Hepatocyte (in vitro differentiated cells): Measurements from ENCODE around the gene APLN.

Experiments used
- EZH2 ChIP-seq: fragments of 200-600 bp; sonication (generic); IDR thresholded peaks from 2 replicates; pipeline ENCODE4 v1.6.1; 2016; ENCODE audit warnings: antibody characterized with exemption, mild to moderate bottlenecking, borderline replicate concordance
- EZH2phosphoT487 ChIP-seq: fragments of 200-600 bp; sonication (generic); IDR thresholded peaks from one replicate; pipeline ENCODE4 v1.6.1; 2018; ENCODE audit warnings: antibody characterized with exemption, mild to moderate bottlenecking, low read depth, moderate library complexity; ENCODE audit not compliant: unreplicated experiment, severe bottlenecking
- TF ChIP-seq, protein P1 (sequence below): fragments of 200-600 bp; sonication (generic); IDR thresholded peaks from 2 replicates; pipeline ENCODE4 v1.5.1; 2016; ENCODE audit warnings: antibody characterized with exemption, mild to moderate bottlenecking; ENCODE audit not compliant: poor library complexity

DNA sequence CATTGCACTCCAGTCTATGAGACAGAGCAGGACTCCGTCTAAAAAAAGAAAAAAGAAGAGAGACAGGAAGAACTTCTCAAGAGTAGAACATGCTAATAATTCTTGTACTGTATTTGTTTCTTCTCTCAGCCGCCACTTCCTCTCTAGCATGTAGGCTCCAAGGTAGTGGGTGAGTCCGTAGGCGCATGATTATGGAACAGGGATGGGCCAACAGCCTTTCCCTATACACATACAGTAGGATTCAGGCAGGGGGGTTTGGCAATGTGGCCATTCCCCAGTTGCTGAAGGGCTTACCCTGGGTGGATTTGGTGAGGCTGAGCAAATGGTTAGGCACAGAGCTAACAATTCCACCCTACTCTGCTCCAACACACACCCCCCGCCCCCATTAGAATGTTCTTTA lies 35.0 kb upstream of the APLN start:
- TF ChIP-seq, protein P1, sequence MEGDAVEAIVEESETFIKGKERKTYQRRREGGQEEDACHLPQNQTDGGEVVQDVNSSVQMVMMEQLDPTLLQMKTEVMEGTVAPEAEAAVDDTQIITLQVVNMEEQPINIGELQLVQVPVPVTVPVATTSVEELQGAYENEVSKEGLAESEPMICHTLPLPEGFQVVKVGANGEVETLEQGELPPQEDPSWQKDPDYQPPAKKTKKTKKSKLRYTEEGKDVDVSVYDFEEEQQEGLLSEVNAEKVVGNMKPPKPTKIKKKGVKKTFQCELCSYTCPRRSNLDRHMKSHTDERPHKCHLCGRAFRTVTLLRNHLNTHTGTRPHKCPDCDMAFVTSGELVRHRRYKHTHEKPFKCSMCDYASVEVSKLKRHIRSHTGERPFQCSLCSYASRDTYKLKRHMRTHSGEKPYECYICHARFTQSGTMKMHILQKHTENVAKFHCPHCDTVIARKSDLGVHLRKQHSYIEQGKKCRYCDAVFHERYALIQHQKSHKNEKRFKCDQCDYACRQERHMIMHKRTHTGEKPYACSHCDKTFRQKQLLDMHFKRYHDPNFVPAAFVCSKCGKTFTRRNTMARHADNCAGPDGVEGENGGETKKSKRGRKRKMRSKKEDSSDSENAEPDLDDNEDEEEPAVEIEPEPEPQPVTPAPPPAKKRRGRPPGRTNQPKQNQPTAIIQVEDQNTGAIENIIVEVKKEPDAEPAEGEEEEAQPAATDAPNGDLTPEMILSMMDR, result no peak
- TF ChIP-seq EZH2 (no peak), EZH2phosphoT487 (no peak)
